SU-DHL-6 (cell line): Measurements from ENCODE around the gene DNAJC10.

Experiments used
- CTCF ChIP-seq: fragments of 200-600 bp; sonication (generic); IDR thresholded peaks from one replicate; pipeline ENCODE4 v1.5.1; 2017; ENCODE audit warnings: antibody characterized with exemption, mild to moderate bottlenecking, low read length, moderate library complexity; ENCODE audit not compliant: insufficient read depth, poor library complexity, severe bottlenecking
- EZH2phosphoT487 ChIP-seq: fragments of 200-600 bp; sonication (generic), shearing (Covaris generic); conservative IDR thresholded peaks from 2 replicates; pipeline ENCODE4 v1.6.1; 2018; ENCODE audit warnings: mild to moderate bottlenecking, antibody characterized with exemption, low read length, moderate library complexity, mixed read lengths

- no peak for TF ChIP-seq CTCF
- TF ChIP-seq EZH2phosphoT487 = no peak
Observed at GRCh38 chr2:182754231-182754630, 38.2 kb downstream of the DNAJC10 start.
